WI38 (cell line): ENCODE data around the gene CRMP1.

Experiments
- H3K4me3 ChIP-seq: 2 replicates; pipeline ENCODE4 v1.5.1; 2011; ENCODE audit warnings: low read depth, mild to moderate bottlenecking, control low read depth, low read length
- TF ChIP-seq, protein P1 (sequence below): IDR thresholded peaks from 2 replicates; pipeline ENCODE4 v1.5.1; 2012; ENCODE audit warnings: low read depth, mild to moderate bottlenecking, control low read depth, low read length

The CRMP1 gene

DNA sequence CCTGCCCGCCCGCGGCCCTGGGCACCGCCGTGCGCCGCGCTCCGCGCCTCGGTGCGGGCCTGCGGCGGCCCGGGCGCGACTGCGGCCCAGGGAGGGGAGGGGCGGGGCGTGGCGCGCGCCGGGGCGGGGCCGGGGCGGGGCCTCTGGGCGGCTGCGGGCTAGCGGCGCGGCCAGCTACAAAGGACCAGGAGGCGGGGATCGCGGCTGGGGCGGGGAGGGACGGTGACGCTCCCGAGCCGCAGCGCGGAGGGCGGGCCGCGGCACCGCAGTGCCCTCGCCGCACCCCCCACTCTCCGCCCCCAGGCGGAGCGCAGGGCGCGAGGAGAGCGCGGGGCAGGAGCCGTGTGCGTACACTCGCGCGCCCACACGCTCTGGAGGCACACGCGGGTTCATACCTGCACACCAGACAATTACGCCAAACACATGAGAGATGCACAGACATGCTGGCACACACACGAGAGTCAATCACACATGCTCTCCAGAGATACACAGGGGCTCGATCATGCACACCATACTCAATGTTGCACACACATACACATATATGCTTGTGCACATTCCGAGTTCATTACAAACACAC, at the start of gene CRMP1:
CRMP1 (minus strand) TSS at position 83 of the 577 bp plus-strand sequence. CDS start 117 bp downstream, outside the sequence.
- no peak within 1 kb of the TSS for H3K4me3 ChIP-seq
- TF ChIP-seq, protein P1, sequence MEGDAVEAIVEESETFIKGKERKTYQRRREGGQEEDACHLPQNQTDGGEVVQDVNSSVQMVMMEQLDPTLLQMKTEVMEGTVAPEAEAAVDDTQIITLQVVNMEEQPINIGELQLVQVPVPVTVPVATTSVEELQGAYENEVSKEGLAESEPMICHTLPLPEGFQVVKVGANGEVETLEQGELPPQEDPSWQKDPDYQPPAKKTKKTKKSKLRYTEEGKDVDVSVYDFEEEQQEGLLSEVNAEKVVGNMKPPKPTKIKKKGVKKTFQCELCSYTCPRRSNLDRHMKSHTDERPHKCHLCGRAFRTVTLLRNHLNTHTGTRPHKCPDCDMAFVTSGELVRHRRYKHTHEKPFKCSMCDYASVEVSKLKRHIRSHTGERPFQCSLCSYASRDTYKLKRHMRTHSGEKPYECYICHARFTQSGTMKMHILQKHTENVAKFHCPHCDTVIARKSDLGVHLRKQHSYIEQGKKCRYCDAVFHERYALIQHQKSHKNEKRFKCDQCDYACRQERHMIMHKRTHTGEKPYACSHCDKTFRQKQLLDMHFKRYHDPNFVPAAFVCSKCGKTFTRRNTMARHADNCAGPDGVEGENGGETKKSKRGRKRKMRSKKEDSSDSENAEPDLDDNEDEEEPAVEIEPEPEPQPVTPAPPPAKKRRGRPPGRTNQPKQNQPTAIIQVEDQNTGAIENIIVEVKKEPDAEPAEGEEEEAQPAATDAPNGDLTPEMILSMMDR: no peak

DNA sequence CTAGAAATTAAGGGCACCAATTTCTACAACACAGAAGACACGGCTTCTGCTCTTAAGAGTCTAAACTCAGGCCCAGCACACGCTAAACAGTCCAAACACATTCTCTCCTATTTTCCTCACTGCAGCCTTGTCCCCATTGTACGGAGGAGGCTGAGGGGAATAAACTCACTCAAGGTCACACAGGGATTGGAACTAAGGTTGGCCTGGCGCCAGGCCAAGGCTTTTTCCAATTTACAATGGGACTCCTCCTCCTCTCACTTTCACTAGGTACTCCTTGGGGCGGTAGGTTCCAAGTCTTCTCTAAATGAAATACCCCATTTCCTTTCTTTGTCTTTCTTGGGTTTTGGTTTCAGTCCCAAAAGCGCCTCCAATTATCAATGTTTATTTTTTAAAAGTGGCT, 48.7 kb upstream of the CRMP1 start:
- TF ChIP-seq, protein P1: no peak
- H3K4me3 ChIP-seq: no peak overlapping the region

DNA sequence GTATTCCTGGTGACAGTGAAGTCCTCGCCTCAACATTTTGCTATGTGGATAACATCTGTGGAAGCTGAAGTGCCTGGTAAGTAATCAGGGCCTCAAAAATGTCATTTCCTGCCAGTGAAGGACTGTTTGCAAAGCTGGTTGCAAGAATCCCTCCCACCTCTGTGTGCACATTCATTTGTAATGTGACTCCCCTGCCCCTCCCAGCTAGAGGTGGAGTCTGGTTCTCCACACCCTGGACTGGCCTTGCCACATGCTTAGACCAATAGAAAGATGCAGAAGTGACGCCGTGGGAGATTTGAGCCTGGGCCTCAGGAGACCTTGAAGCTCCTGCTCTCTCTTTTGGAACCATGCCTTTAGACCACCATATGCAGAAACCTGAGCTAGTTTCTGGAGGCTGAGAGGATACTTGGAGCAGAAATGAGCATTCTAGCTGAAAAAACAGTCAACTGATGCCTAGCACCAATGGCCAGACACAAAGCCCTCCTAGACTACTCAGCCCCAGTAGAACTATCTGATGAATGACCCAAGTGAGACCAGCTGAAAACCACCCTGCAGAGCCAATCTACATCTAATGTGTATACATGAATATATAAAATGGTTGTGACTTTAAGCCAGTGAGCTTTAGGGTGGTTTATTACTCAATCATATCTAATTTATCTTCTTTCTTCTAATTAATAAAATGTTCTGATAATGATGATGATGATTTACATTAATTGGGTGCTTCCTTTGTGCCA, 47.8 kb upstream of the CRMP1 start:
- TF ChIP-seq, protein P1: no peak
- H3K4me3 ChIP-seq: no peak overlapping the region

DNA sequence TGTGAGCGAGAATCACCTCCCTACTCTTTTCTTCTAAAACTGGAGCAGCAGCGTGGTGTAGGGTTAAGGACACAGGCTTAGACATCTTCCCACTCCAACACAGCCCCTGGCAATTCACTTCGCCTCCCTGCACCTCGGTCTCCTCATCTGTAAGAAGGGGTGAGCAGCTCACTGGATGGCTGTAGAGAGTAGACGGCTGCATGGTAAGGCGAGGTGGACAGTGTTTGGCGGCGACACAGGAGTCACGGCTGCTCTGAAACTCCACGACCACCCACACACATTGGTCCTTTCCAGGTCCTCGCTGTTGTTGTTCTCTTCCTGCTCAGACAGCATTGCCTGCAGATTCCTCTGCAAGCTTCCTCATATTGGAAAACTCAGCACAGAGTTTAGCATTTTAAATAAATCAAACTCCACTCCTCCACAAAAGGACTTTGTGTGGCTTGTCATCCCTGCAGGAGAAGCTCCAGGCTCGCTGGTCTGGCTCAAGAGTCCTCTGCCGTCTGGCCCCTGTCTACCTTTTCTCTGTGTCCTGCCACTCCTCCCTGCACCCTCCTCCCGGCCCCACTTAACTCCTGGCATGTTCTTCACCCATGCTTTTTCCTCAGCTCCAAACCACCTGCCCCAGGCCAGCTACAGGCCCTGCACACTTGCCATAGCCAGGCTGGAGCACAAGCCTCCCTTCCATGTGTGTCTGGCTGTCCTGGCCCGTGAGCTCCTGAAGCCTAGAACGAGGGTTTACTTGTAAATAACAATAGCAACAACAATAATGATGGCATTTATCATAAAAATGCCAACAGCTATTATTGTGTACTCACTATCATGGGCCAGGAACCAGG, 41.3 kb upstream of the CRMP1 start:
- H3K4me3 ChIP-seq: no peak overlapping the region
- TF ChIP-seq, protein P1: no peak

DNA sequence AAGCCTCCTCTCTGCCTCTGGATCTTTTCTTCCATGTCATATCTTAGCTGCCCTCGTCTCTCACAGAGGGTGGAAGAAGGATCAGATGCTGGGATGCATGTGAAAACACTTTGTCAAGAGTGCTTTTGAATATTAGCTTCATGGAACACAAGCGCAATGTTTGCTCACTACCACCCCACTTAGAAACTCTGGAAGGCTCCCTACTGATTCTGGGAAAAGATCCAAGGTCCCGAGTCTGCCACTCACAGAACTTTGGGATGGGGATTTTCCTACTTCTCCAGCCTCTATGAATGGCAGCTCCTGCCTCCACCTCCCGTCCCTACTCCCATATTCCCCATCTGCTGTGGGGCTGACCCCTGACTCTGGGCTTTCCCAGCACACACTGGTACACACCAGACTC, 40.2 kb upstream of the CRMP1 start:
- TF ChIP-seq, protein P1: no peak
- no peak overlapping the region for H3K4me3 ChIP-seq

DNA sequence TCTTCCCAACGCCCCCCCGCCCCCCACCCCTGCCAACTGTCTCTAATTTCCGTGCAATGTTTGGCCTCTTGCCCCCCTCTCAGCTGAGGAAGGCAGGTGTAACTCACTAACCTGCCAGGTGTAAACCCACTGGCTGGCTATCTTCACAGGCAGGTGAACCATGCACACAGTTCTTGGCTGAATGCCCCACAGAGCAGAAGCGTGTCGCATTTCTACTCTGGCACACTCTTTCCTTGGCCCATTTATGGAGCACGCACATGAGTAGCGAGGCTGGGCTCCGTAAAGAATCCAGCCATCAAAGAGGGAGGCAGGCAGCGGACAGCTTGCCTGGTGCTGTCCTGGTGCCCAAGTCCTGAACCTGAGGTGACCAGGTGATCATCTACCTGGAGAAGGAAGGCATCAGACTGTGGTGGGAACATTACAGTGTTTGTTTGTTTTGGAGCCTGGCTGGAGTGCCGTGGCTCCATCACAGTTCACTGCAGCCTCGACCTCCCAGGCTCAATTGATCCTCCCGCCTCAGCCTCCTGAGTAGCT, 39.2 kb upstream of the CRMP1 start:
- no peak overlapping the region for H3K4me3 ChIP-seq
- TF ChIP-seq, protein P1: no peak
